Measurements from ENCODE around the gene SUSD3. TPM values are rescaled to one million over a fixed set of nuclear protein-coding genes. Genes with fewer than 3 reads are reported as not detected.

The SUSD3 gene
- total and polyA plus RNA-seq, 2 donors (not counting 3 experiments of a cell fraction or from before 2014, with no cell fraction given) = not detected

- Histone ChIP-seq H3K79me2 (ENCODE audit: control insufficient read depth, insufficient read depth, low read length) (no peaks in the 10 kb centered on the region), H3K4me1 (ENCODE audit: control insufficient read depth, extremely low read depth, insufficient read depth, low read length) (no peaks in the 10 kb centered on the region), H3K4me3 (replicated peaks in 1 of 3; ENCODE audit: insufficient read depth in 1 of 3, low read depth in 1 of 3, low read length in 3 of 3) (no peak overlapping the region), H3K36me3 (ENCODE audit: control insufficient read depth in 2 of 2, extremely low read depth in 1 of 2, insufficient read depth in 2 of 2, low read length in 2 of 2) (no peaks in the 10 kb centered on the region), H2AFZ (ENCODE audit: low read depth, low read length) (no peak overlapping the region), H4K20me1 (replicated peaks; ENCODE audit: control insufficient read depth, extremely low read depth, insufficient read depth, low read length) (no peaks in the 10 kb centered on the region), H3K4me2 (ENCODE audit: insufficient read depth, low read length) (no peak overlapping the region), H3K9me1 (replicated peaks; ENCODE audit: control insufficient read depth, extremely low read depth, insufficient read depth, low read length) (no peaks in the 10 kb centered on the region), H3K27me3 (ENCODE audit: control insufficient read depth in 2 of 2, insufficient read depth in 2 of 2, low read length in 2 of 2) (no peaks in the 10 kb centered on the region), H3K9me3 (replicated peaks; ENCODE audit: control insufficient read depth, insufficient read depth, low read length) (no peaks in the 10 kb centered on the region), H3K9ac (replicated peaks; ENCODE audit: extremely low read depth, insufficient read depth, low read length) (no peak overlapping the region), H3K27ac (ENCODE audit: insufficient read depth, low read depth, low read length) (no peak overlapping the region)
- no peak for DNase-seq (ENCODE audit: low read depth, low spot score)
- ChIA-PET CTCF (no interaction called here), POLR2A (no interaction called here)
- BruUV-seq (replicated peaks) = no TSS peak
- no peak for FAIRE-seq
- dilution Hi-C loops (cut with MboI; ENCODE audit: extremely low pct_ligation_motif_present, low sequenced_read_pairs) (no loop called here), intact Hi-C loops (cut with micrococcal nuclease) (no loop called here)
- TF ChIP-seq POLR2AphosphoS5 (IDR thresholded peaks at IDR 0.05; ENCODE audit: insufficient read depth, low read depth, low read length) (no peak), EZH2 (IDR thresholded peaks at IDR 0.05; ENCODE audit: borderline replicate concordance, low read depth, low read length, severe bottlenecking) (no peak), FOS (IDR thresholded peaks at IDR 0.05; ENCODE audit: borderline replicate concordance, insufficient read depth, low read length) (no peak), GATA2 (IDR thresholded peaks at IDR 0.05; ENCODE audit: insufficient read depth, insufficient read length, low read depth, low read length) (no peak), CTCF (IDR thresholded peaks at IDR 0.05; ENCODE audit: extremely low read depth in 1 of 2, insufficient read depth in 1 of 2, low read depth in 1 of 2, low read length in 2 of 2) (no peak), JUN (IDR thresholded peaks at IDR 0.05; ENCODE audit: borderline replicate concordance, insufficient read depth, insufficient read length, low read depth) (no peak)
- TF ChIP-seq, protein P1, sequence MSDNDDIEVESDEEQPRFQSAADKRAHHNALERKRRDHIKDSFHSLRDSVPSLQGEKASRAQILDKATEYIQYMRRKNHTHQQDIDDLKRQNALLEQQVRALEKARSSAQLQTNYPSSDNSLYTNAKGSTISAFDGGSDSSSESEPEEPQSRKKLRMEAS (IDR thresholded peaks at IDR 0.05; ENCODE audit: insufficient read depth, insufficient read length) = no peak
Measured at GRCh38 chr9:93052791-93053540, 5.5 kb upstream of the SUSD3 start.

Data from endothelial cell of umbilical vein (primary cell).